HepG2 (cell line): ENCODE measurements around the gene CFAP97. TPM values are rescaled to one million over a fixed set of nuclear protein-coding genes. Genes with fewer than 3 reads are reported as not detected.

ENCODE experiments used
- ATAC-seq: fragments of 200-7000 bp; cut with Tn5 transposase; 3 replicates; pipeline ENCODE4 v1.9.1; 2020; ENCODE audit warnings: mild to moderate bottlenecking, moderate library complexity
- BruUV-seq: library from RNA; stranded (reverse); fragments of 400-500 nt; replicated peaks from 2 replicates; lab custom pipeline; 2021; lab: Mats Ljungman, UMichigan
- CTCF ChIA-PET: fragments of 300-600 bp; formaldehyde crosslinking; extraction: SDS; loops from one replicate; lab custom pipeline; 2021; ENCODE audit warnings: low total read pairs, inconsistent platforms, low intra/inter-chr PET ratio; lab: Yijun Ruan, JAX
- POLR2A ChIA-PET: fragments of 350-600 bp; sonication (Branson Sonifier 250); formaldehyde crosslinking; loops from one replicate; lab custom pipeline; 2020; ENCODE audit warnings: antibody characterized with exemption, inconsistent platforms; lab: Yijun Ruan, JAX
- DNase-seq: peaks from one replicate; pipeline ENCODE4 v3.0.0-alpha.2; 2015; ENCODE audit warnings: low spot score
- FAIRE-seq: peaks from 3 replicates; lab custom pipeline; 2011; peaks lifted over from hg19 to GRCh38; lab: Jason Lieb, UNC
- H2AFZ ChIP-seq: one replicate; pipeline ENCODE4 v1.6.1; 2011; ENCODE audit warnings: low read length, inconsistent platforms
- H3K27ac ChIP-seq: fragments of 300-600 bp; 3 replicates; pipeline ENCODE4 v1.8.0; 2011; ENCODE audit warnings: mixed run types, mild to moderate bottlenecking, mixed read lengths, low read length, inconsistent platforms; ENCODE audit not compliant: insufficient read depth; ENCODE audit errors: extremely low read length
- H3K27me3 ChIP-seq, 2 experiments: fragments of 200-600 bp in 1 of 2; 2 replicates in 1 of 2; 3 replicates in 1 of 2; pipeline versions ENCODE4 v1.6.0 to v1.8.0; 2011; ENCODE audit warnings: low read length in 2 of 2, mild to moderate bottlenecking in 2 of 2, moderate library complexity in 2 of 2, inconsistent platforms in 1 of 2; ENCODE audit not compliant: insufficient read depth in 2 of 2, control insufficient read depth in 1 of 2
- H3K36me3 ChIP-seq, 2 experiments: fragments of 200-600 bp in 1 of 2; replicated peaks in 1 of 2; 2 replicates in 1 of 2; 3 replicates in 1 of 2; pipeline versions ENCODE4 v1.5.1 to v1.8.0; 2011; ENCODE audit warnings: low read length in 2 of 2, inconsistent platforms in 1 of 2; ENCODE audit not compliant: insufficient read depth in 2 of 2, control insufficient read depth in 1 of 2
- H3K4me1 ChIP-seq: 2 replicates; pipeline ENCODE4 v1.5.1; 2012; ENCODE audit warnings: low read length, inconsistent platforms; ENCODE audit not compliant: insufficient read depth
- H3K4me2 ChIP-seq: 2 replicates; pipeline ENCODE4 v1.6.0; 2011; ENCODE audit warnings: low read depth, low read length, inconsistent platforms
- H3K4me3 ChIP-seq, 3 experiments: fragments of 200-600 bp in 1 of 3; sonication (generic), shearing (Covaris generic) in 1 of 3; replicated peaks in 1 of 3; 2 replicates each; pipeline ENCODE4 v1.5.1; 2011 to 2016; ENCODE audit warnings: low read length in 3 of 3, inconsistent platforms in 2 of 3, low read depth in 2 of 3, mild to moderate bottlenecking in 2 of 3, control low read depth in 1 of 3, mixed read lengths in 1 of 3; ENCODE audit not compliant: insufficient read depth in 1 of 3
- H3K79me2 ChIP-seq: one replicate; pipeline ENCODE4 v1.6.1; 2011; ENCODE audit warnings: low read length, inconsistent platforms; ENCODE audit not compliant: insufficient read depth
- H3K9ac ChIP-seq: 2 replicates; pipeline ENCODE4 v1.6.0; 2011; ENCODE audit warnings: mild to moderate bottlenecking, low read depth, low read length, inconsistent platforms; ENCODE audit not compliant: insufficient read depth
- H3K9me3 ChIP-seq: 2 replicates; pipeline ENCODE4 v1.5.1; 2012; ENCODE audit warnings: mild to moderate bottlenecking, low read length
- H4K20me1 ChIP-seq: 2 replicates; pipeline ENCODE4 v1.6.0; 2011; ENCODE audit warnings: inconsistent platforms, mild to moderate bottlenecking, low read length, moderate library complexity; ENCODE audit not compliant: insufficient read depth
- DNMT1 ChIP-seq: sonication (generic); formaldehyde crosslinking; IDR thresholded peaks from 2 replicates; pipeline ENCODE4 v1.5.1; 2020; ENCODE audit warnings: mild to moderate bottlenecking, missing genetic modification reagents
- KLF13 ChIP-seq: sonication (generic); formaldehyde crosslinking; IDR thresholded peaks from 2 replicates; pipeline ENCODE4 v1.4.0; 2020; ENCODE audit warnings: mild to moderate bottlenecking, missing genetic modification reagents
- MXI1 ChIP-seq: IDR thresholded peaks from 3 replicates; pipeline ENCODE4 v1.6.1; 2012; ENCODE audit warnings: low read depth, low read length, inconsistent platforms, borderline replicate concordance
- NFIB ChIP-seq: sonication (generic); formaldehyde crosslinking; IDR thresholded peaks from 2 replicates; pipeline ENCODE4 v1.9.0; 2021; ENCODE audit warnings: missing genetic modification reagents, mild to moderate bottlenecking, borderline replicate concordance
- ONECUT2 ChIP-seq: sonication (generic); formaldehyde crosslinking; IDR thresholded peaks from 2 replicates; pipeline ENCODE4 v1.4.0; 2020; ENCODE audit warnings: missing genetic modification reagents
- PAWR ChIP-seq: sonication (generic); formaldehyde crosslinking; IDR thresholded peaks from 2 replicates; pipeline ENCODE4 v1.4.0; 2020; ENCODE audit warnings: missing genetic modification reagents, mild to moderate bottlenecking, borderline replicate concordance
- SCMH1 ChIP-seq: sonication (generic); formaldehyde crosslinking; IDR thresholded peaks from 2 replicates; pipeline ENCODE4 v1.9.0; 2021; ENCODE audit warnings: missing genetic modification reagents, mild to moderate bottlenecking, borderline replicate concordance
- SMAD3 ChIP-seq: sonication (generic); formaldehyde crosslinking; IDR thresholded peaks from 2 replicates; pipeline ENCODE4 v1.4.0; 2020; ENCODE audit warnings: missing genetic modification reagents
- TCF7L2 ChIP-seq: IDR thresholded peaks from 2 replicates; pipeline ENCODE4 v1.6.1; 2011; ENCODE audit warnings: mild to moderate bottlenecking, low read depth, low read length, moderate library complexity
- ZBTB1 ChIP-seq: sonication (generic); formaldehyde crosslinking; IDR thresholded peaks from 2 replicates; pipeline ENCODE4 v1.4.0; 2020; ENCODE audit warnings: missing genetic modification reagents, borderline replicate concordance
- ZNF343 ChIP-seq: sonication (generic); formaldehyde crosslinking; IDR thresholded peaks from 2 replicates; pipeline ENCODE4 v1.4.0; 2020; ENCODE audit warnings: mild to moderate bottlenecking, missing genetic modification reagents
- ZNF451 ChIP-seq: sonication (generic); formaldehyde crosslinking; IDR thresholded peaks from 2 replicates; pipeline ENCODE4 v1.5.0; 2020; ENCODE audit warnings: mild to moderate bottlenecking, missing genetic modification reagents
- ZNF883 ChIP-seq: sonication (generic); formaldehyde crosslinking; IDR thresholded peaks from 2 replicates; pipeline ENCODE4 v1.5.1; 2020; ENCODE audit warnings: mild to moderate bottlenecking, missing genetic modification reagents; ENCODE audit errors: not compliant biosample characterization
- WGBS: methylation state at CpG from one replicate; pipeline ENCODE4 v1.1.6; 2017; ENCODE audit warnings: low lambda C conversion rate; 5-methylcytosine and 5-hydroxymethylcytosine counted together
- in situ Hi-C: cut with HindIII; loops from 2 replicates; pipeline ENCODE4 v1.10.0; 2017; ENCODE audit warnings: low pct_unique_long_range_greater_than_20kb; ENCODE audit not compliant: extremely low pct_ligation_motif_present
- intact Hi-C: fragments of 100-400 bp; cut with micrococcal nuclease; formaldehyde crosslinking; loops from one replicate; pipeline ENCODE4 v1.10.0; 2022; ENCODE audit not compliant: unreplicated experiment
- polyA plus RNA-seq, 8 experiments: library from polyadenylated mRNA; depleted of rRNA in 3 of 8; stranded (reverse) in 7 of 8; unstranded in 1 of 8; fragments of >200 nt; fragmentation: Illumina TruSeq in 4 of 8; extraction: Trizol in 4 of 8; gene quantifications; 2 replicates each; pipeline versions ENCODE4 v1.2.1 to v1.2.3, GENCODE V29; 2011 to 2016; ENCODE audit warnings: low read depth in 4 of 8, missing spikeins in 1 of 8, mixed read lengths in 1 of 8; ENCODE audit not compliant: insufficient read depth in 1 of 8
- total RNA-seq, 5 experiments: library from RNA; depleted of rRNA; stranded (reverse); fragments of >200 nt; fragmentation: Illumina TruSeq; extraction: Trizol; gene quantifications; 2 replicates each; pipeline ENCODE4 v1.2.3, GENCODE V29; 2016; ENCODE audit warnings: low read depth in 1 of 5
- TF ChIP-seq, protein P1 (sequence below): sonication (generic); formaldehyde crosslinking; IDR thresholded peaks from 2 replicates; pipeline ENCODE4 v1.5.0; 2020; ENCODE audit warnings: mild to moderate bottlenecking, missing genetic modification reagents
- TF ChIP-seq, protein P2 (sequence below): sonication (generic); formaldehyde crosslinking; IDR thresholded peaks from 2 replicates; pipeline ENCODE4 v1.5.0; 2020; ENCODE audit warnings: missing genetic modification reagents, mild to moderate bottlenecking, borderline replicate concordance

Gene CFAP97
- total and polyA plus RNA-seq, 2 of the 13 experiments (the other 11 are each of a cell fraction or from before 2014, with no cell fraction given) = 32.1 to 44.4 TPM

DNA sequence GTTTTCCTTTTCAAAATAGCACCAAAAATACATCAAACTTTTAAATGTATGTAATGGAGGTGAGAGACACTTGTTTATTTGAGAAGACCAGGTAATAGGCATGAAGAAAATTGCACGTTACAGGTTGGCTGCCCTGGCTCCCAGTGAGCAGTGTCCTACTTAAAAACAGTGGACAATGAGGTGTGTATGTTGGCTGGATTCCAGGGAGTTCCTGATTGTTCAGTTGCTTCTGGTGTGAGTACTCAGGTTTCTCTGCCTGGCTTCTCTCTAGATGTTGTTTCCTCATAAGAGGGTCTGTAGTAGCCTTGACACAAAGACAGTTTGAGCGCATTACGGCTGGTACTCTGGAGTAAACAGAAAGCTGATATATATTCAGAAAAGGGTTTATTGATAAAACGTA lies 35.0 kb upstream of the CFAP97 start:
- intact Hi-C loops = no loop called here
- POLR2A ChIA-PET = no interaction called here

More for the DNA sequence above, 35.0 kb upstream of the CFAP97 start:
- TF ChIP-seq ZNF883 (CRISPR knock-in tag) = no peak
- no peak for TF ChIP-seq TCF7L2
- TF ChIP-seq, protein P1, sequence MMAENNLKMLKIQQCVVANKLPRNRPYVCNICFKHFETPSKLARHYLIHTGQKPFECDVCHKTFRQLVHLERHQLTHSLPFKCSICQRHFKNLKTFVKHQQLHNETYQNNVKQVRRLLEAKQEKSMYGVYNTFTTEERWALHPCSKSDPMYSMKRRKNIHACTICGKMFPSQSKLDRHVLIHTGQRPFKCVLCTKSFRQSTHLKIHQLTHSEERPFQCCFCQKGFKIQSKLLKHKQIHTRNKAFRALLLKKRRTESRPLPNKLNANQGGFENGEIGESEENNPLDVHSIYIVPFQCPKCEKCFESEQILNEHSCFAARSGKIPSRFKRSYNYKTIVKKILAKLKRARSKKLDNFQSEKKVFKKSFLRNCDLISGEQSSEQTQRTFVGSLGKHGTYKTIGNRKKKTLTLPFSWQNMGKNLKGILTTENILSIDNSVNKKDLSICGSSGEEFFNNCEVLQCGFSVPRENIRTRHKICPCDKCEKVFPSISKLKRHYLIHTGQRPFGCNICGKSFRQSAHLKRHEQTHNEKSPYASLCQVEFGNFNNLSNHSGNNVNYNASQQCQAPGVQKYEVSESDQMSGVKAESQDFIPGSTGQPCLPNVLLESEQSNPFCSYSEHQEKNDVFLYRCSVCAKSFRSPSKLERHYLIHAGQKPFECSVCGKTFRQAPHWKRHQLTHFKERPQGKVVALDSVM (CRISPR knock-in tag) = no peak
- TF ChIP-seq ZNF451 (CRISPR knock-in tag) = no peak
- no peak for TF ChIP-seq ZBTB1 (CRISPR knock-in tag)
- no peak for TF ChIP-seq DNMT1
- TF ChIP-seq ONECUT2 (CRISPR knock-in tag) = no peak
- no peak for TF ChIP-seq SCMH1 (CRISPR knock-in tag)
- TF ChIP-seq PAWR = no peak
- TF ChIP-seq MXI1 = no peak
- TF ChIP-seq SMAD3 = no peak
- TF ChIP-seq KLF13 (CRISPR knock-in tag) = no peak
- no peak for TF ChIP-seq NFIB
- TF ChIP-seq, protein P2, sequence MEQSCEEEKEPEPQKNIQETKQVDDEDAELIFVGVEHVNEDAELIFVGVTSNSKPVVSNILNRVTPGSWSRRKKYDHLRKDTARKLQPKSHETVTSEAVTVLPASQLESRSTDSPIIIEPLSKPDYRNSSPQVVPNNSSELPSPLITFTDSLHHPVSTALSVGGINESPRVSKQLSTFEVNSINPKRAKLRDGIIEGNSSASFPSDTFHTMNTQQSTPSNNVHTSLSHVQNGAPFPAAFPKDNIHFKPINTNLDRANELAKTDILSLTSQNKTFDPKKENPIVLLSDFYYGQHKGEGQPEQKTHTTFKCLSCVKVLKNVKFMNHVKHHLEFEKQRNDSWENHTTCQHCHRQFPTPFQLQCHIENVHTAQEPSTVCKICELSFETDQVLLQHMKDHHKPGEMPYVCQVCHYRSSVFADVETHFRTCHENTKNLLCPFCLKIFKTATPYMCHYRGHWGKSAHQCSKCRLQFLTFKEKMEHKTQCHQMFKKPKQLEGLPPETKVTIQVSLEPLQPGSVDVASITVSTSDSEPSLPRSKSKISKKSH = no peak
- TF ChIP-seq ZNF343 (CRISPR knock-in tag) = no peak
- Histone ChIP-seq H3K27me3 (no peaks in the 10 kb centered on the region; a peak in 1 of 5 replicates), H2AFZ (no peak overlapping the region), H3K9ac (no peak overlapping the region), H3K36me3 (no peaks in the 10 kb centered on the region), H3K4me2 (no peak overlapping the region), H3K79me2 (peaks cover 31% of the 10 kb centered on the region), H3K4me3 (no peak overlapping the region), H4K20me1 (peaks cover 14% of the 10 kb centered on the region), H3K9me3 (peaks cover 11% of the 10 kb centered on the region), H3K4me1 (peaks cover 25% of the 10 kb centered on the region), H3K27ac (no peak overlapping the region)
- ATAC-seq = no peak
- CTCF ChIA-PET = no interaction called here
- no peak for DNase-seq
- BruUV-seq = no TSS peak
- no peak for FAIRE-seq
- WGBS = 92% methylated on average over 4 of the region's 4 CpGs
- in situ Hi-C loops = no loop called here
